Measurements from ENCODE around the gene RNF4. TPM values are rescaled to one million over a fixed set of nuclear protein-coding genes. Genes with fewer than 3 reads are reported as not detected.

RNF4 gene
- total and polyA plus RNA-seq, 10 of the 15 experiments (the other 5 are each of a cell fraction or from before 2014, with no cell fraction given), result 34.9 to 145 (median 76.1) TPM

- no peak for TF ChIP-seq USF2 (IDR thresholded peaks at IDR 0.05; ENCODE audit: borderline replicate concordance, low read depth, low read length)
- TF ChIP-seq HCFC1 (IDR thresholded peaks at IDR 0.05; ENCODE audit: low read length), result no peak
- no peak for TF ChIP-seq RB1 (IDR thresholded peaks at IDR 0.05; ENCODE audit: borderline replicate concordance)
- no peak for TF ChIP-seq SUPT20H (IDR thresholded peaks at IDR 0.05; ENCODE audit: borderline replicate concordance, control insufficient read depth, low read depth, low read length)
- TF ChIP-seq IRF3 (IDR thresholded peaks at IDR 0.05), result no peak
Observed at GRCh38 chr4:2489841-2490552, 21.1 kb downstream of the RNF4 start (continued).

- ChIA-PET RAD21 (ENCODE audit: unreplicated experiment) (interaction anchor here (1.0 kb wide), 1 partner anchor 42 kb away, joined by 3 read pairs; no protein-coding TSS in a partner anchor), SMC1A (ENCODE audit: uncharacterized antibody, unreplicated experiment) (interaction anchor here (0.8 to 1.0 kb wide), 3 partner anchors 10 to 22 kb away, joined by 3 read pairs; no protein-coding TSS in a partner anchor), CTCF (interaction anchor here (0.7 kb wide), 1 partner anchor 460 kb away, joined by 5 read pairs; no protein-coding TSS in a partner anchor), POLR2A (interaction anchor here (0.6 to 1.4 kb wide), 4 partner anchors 9 to 141 kb away, joined by 3 to 7 read pairs (median 4); no protein-coding TSS in a partner anchor)
- Histone ChIP-seq H3K4me1 (ENCODE audit: control insufficient read depth, insufficient read depth, low read length) (peaks cover 32% of the 10 kb centered on the region), H3K9me3 (replicated peaks; ENCODE audit: control insufficient read depth, insufficient read depth, low read length) (no peaks in the 10 kb centered on the region; the same call in 2 of the 3 replicates), H3K4me2 (ENCODE audit: control insufficient read depth, insufficient read depth) (no peak overlapping the region), H2AFZ (ENCODE audit: control insufficient read depth, low read depth, low read length) (no peak overlapping the region), H3K27ac (ENCODE audit: control insufficient read depth, insufficient read depth) (no peak overlapping the region), H3K4me3 (no peak overlapping the region), H3K36me3 (ENCODE audit: control insufficient read depth in 2 of 2, insufficient read depth in 2 of 2, low read length in 1 of 2) (peaks cover 40 to 64% of the 10 kb centered on the region in 2 experiments), H3K79me2 (ENCODE audit: control insufficient read depth, insufficient read depth, low read length) (peaks cover 62% of the 10 kb centered on the region), H3K27me3 (replicated peaks in 1 of 2; ENCODE audit: control insufficient read depth in 2 of 2, insufficient read depth in 2 of 2, low read length in 1 of 2) (no peaks in the 10 kb centered on the region), H3K9ac (ENCODE audit: control insufficient read depth, insufficient read depth, low read length) (no peak overlapping the region), H4K20me1 (ENCODE audit: control insufficient read depth, insufficient read depth) (peaks cover 14% of the 10 kb centered on the region)
- no peak for TF ChIP-seq CBX3 (IDR thresholded peaks at IDR 0.05; ENCODE audit: borderline replicate concordance, low read depth)
- no peak for TF ChIP-seq DPF2 (IDR thresholded peaks at IDR 0.05)
- no peak for TF ChIP-seq ZNF274 (IDR thresholded peaks at IDR 0.05; ENCODE audit: insufficient read depth, insufficient read length)
- intact Hi-C loops (cut with micrococcal nuclease; ENCODE audit: unreplicated experiment) (no loop called here), in situ Hi-C loops (cut with MboI) (no loop called here)
- ATAC-seq (no peak), FAIRE-seq (no peak), DNase-seq (ENCODE audit: low read depth, low spot score) (no peak)
- 88% methylated on average over 1 of the region's 1 CpG for WGBS (ENCODE audit: insufficient coverage, insufficient replicate concordance, low lambda C conversion rate, missing lambda C conversion rate)
- no TSS peak for BruUV-seq (replicated peaks)
Observed at GRCh38 chr4:2492970-2493369, 24.1 kb downstream of the RNF4 start.

Measured in GM12878 (cell line).